Caki2 (cell line): ENCODE results near the gene RBMS2. TPM values are rescaled to one million over a fixed set of nuclear protein-coding genes. Genes with fewer than 3 reads are reported as not detected.
"Not testable (repeated sequence)": the region's sequence is repeated elsewhere in the genome, so short reads cannot be mapped to it uniquely, and the experiment has no call there.

Experiments
- DNase-seq: peaks from one replicate; pipeline ENCODE4 v3.0.0-alpha.2; 2015; ENCODE audit warnings: low read depth
- in situ Hi-C: cut with HindIII; loops from 2 replicates; pipeline ENCODE4 v1.10.0; 2016; ENCODE audit warnings: low sequenced_read_pairs, low pct_unique_long_range_greater_than_20kb, mixed read lengths
- total RNA-seq: library from RNA; depleted of rRNA; stranded (reverse); fragments of >200 nt; shearing (Covaris generic); gene quantifications from 2 replicates; pipeline ENCODE4 v1.2.3, GENCODE V29; 2014; ENCODE audit warnings: low replicate concordance; rRNA removed

Gene RBMS2
- 11.9 and 16.6 TPM in 2 replicates for total RNA-seq

- in situ Hi-C loops = loop anchor here (5.0 kb wide), 2 partner anchors 51 to 106 kb away; no protein-coding TSS in a partner anchor
- DNase-seq = peak; percentile 94
These were observed at the start of gene RBMS2 for GRCh38 chr12:56521590-56522371. Gene RBMS2, plus strand, starts transcription at chr12:56521820. Its CDS starts 204 bp downstream, at chr12:56522024.

GRCh38 chr12:56474389-56474788, 47.2 kb upstream of the RBMS2 start:
- in situ Hi-C loops = no loop called here
- DNase-seq = no peak

GRCh38 chr12:56476143-56476542, 45.5 kb upstream of the RBMS2 start:
- in situ Hi-C loops = no loop called here

GRCh38 chr12:56476972-56477432, 44.6 kb upstream of the RBMS2 start:
- in situ Hi-C loops = no loop called here
- no peak for DNase-seq

More at GRCh38 chr12:56476143-56476542, 45.5 kb upstream of the RBMS2 start:
- no peak for DNase-seq

- in situ Hi-C loops = no loop called here
- no peak for DNase-seq
These were observed 43.9 kb upstream of the RBMS2 start for GRCh38 chr12:56477521-56478225.

GRCh38 chr12:56479625-56480024, 42.0 kb upstream of the RBMS2 start:
- in situ Hi-C loops = no loop called here
- DNase-seq = no peak

- in situ Hi-C loops = no loop called here
- DNase-seq = no peak
These were observed 37.1 kb upstream of the RBMS2 start for GRCh38 chr12:56484566-56484965.

GRCh38 chr12:56486694-56487093, 34.9 kb upstream of the RBMS2 start:
- DNase-seq = no peak
- in situ Hi-C loops = no loop called here

GRCh38 chr12:56487448-56488040, 34.1 kb upstream of the RBMS2 start:
- in situ Hi-C loops = no loop called here

GRCh38 chr12:56488041-56488955, 33.3 kb upstream of the RBMS2 start, which contains the start of gene GLS2:
Gene GLS2, minus strand, starts transcription at chr12:56488161. Its CDS starts 43 bp downstream, at chr12:56488118.
- DNase-seq = peak; percentile 54
- in situ Hi-C loops = no loop called here

More at GRCh38 chr12:56487448-56488040, 34.1 kb upstream of the RBMS2 start:
- DNase-seq = no peak

- in situ Hi-C loops = no loop called here
- no peak for DNase-seq
These were observed 31.3 kb upstream of the RBMS2 start for GRCh38 chr12:56490360-56490759.

GRCh38 chr12:56493409-56494105, 28.1 kb upstream of the RBMS2 start:
- DNase-seq, in situ Hi-C loops: not testable (repeated sequence)

- in situ Hi-C loops = not testable (repeated sequence)
These were observed 27.6 kb upstream of the RBMS2 start for GRCh38 chr12:56494106-56494415.

GRCh38 chr12:56494481-56494880, 27.1 kb upstream of the RBMS2 start:
- in situ Hi-C loops, DNase-seq: not testable (repeated sequence)

More at GRCh38 chr12:56494106-56494415, 27.6 kb upstream of the RBMS2 start:
- DNase-seq = not testable (repeated sequence)

GRCh38 chr12:56496704-56497103, 24.9 kb upstream of the RBMS2 start:
- peak; percentile 42 for DNase-seq
- in situ Hi-C loops = not testable (repeated sequence)

GRCh38 chr12:56498126-56498902, 23.3 kb upstream of the RBMS2 start:
- in situ Hi-C loops, DNase-seq: not testable (repeated sequence)
